H4 (cell line): ENCODE measurements around the gene SCAMP5. TPM values are rescaled to one million over a fixed set of nuclear protein-coding genes. Genes with fewer than 3 reads are reported as not detected.

Experiments
- DNase-seq: peaks from one replicate; pipeline ENCODE4 v3.0.0-alpha.2; 2015; ENCODE audit warnings: low spot score
- total RNA-seq: library from RNA; depleted of rRNA; stranded (reverse); fragments of >200 nt; shearing (Covaris generic); gene quantifications from 2 replicates; pipeline ENCODE4 v1.2.3, GENCODE V29; 2014

Gene SCAMP5
- total RNA-seq, 1 experiment from 2014 or later = 3.6 TPM

DNA sequence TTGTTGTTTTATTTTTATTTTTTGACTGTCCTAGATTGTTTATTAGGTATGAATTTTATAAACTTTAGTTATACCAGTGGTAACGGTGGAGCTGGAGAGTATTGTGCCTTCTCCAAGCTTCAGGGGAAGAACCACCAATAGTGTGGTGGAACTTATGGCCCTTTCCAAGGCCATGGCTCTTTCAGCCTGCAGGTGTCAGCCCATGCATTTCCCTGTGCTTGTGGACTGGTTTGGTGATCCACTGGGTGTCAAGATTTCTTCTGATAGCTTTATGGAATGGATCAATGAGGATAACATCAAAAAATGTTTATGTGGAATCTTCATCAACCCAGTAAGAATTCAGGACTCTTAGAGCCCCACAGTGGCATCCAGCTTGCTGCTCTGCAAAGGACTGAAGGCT lies 19.2 kb upstream of the SCAMP5 start:
- no peak for DNase-seq

DNA sequence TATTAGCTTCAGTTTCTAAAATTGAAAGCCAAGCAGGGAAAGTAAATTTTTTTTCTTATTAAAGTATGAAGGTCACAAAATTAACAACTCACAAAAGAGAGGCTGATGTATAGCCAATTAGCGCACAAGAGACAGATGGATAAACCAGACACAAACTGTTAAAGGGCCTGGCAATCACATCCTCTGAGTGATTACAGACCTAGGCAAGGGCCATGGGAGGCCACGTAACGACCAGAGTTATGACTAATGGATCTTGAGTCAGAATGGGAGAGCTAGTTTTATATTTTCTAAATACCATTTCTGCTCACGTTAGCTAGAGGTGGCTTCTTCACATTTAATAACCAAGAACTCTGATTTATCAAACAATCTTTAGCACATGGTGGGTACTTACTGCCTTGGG lies 17.8 kb upstream of the SCAMP5 start:
- no peak for DNase-seq

DNA sequence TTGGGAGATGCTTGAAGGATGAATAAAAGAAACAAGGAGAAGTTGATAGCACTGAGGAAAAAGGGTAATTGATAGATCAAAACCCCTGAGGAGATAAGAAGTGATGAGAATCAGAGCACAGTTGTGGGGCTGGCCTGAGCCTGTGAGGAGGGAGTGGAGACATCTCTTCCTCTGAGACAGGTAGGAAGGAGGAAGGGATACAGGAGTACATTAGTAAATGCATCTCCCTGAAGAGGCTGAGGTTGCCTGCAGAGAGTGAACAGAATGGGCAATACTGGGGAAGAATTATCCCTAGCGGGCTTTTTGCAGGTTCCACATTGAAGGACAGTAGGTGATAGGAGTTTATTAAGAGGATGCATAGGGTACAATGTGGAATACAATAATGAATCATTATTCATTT lies 17.3 kb upstream of the SCAMP5 start:
- DNase-seq = no peak

DNA sequence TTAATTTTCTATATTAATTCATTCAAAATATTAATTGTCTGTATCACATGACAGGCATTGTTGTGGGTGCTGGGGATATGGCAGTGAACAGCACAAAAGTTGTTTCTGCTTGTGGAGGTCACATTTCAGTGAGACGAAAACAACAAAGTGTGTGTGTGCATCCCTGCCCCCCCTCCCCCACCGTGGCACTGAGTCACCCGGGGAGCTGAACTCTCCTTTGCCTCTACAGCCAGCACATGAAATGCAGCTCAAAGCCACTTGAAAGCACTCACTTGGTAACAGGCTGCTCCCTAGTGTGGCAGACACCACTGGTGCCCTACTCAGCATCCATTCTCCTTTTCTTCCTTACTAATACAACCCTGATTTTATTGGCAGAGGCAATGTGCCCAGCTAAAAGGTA lies 16.9 kb upstream of the SCAMP5 start:
- peak; percentile 33 for DNase-seq

DNA sequence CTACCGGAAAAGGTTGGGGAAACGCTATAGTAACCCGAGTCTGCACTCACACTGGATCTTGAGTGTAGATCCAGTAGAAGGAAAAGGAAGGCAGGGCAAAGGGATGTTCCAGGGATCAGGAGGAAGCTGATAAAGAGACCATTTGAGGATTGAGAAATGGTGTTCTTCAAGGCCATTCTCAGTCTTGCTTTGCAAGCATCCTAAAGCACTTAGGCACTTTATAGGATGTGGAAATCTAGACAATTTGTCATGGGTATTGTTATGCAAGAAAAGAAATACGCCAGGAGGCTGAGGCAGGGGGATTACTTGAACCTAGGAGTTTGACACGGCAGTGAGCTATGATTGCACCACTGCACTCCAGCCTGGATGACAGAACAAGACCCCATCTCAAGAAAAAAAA lies 13.2 kb upstream of the SCAMP5 start:
- DNase-seq = no peak

DNA sequence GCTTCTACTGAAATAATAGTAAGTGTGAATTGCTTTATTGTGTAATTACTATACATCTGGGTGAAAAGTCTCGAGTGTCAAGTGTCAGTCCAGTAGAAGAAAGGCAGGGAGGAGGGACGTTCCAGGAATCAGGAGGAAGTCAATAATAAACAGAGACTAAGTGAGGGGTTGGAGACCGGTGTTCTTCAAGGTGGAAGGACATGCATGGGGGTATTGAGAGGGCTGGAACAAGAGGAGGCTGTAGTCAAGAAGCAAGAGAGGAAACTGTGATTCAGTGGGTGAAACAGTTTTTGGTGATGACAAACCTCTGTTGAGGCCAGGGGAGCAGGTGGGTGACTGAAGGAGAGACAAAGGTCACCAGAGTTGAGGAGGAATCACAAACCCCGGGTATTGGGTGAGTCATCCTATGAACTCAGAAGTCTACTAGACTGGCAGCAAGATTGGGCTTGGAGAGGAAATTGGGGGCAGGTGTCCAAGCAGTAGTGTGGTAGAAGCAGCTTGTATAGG lies 11.6 kb upstream of the SCAMP5 start:
- no peak for DNase-seq

DNA sequence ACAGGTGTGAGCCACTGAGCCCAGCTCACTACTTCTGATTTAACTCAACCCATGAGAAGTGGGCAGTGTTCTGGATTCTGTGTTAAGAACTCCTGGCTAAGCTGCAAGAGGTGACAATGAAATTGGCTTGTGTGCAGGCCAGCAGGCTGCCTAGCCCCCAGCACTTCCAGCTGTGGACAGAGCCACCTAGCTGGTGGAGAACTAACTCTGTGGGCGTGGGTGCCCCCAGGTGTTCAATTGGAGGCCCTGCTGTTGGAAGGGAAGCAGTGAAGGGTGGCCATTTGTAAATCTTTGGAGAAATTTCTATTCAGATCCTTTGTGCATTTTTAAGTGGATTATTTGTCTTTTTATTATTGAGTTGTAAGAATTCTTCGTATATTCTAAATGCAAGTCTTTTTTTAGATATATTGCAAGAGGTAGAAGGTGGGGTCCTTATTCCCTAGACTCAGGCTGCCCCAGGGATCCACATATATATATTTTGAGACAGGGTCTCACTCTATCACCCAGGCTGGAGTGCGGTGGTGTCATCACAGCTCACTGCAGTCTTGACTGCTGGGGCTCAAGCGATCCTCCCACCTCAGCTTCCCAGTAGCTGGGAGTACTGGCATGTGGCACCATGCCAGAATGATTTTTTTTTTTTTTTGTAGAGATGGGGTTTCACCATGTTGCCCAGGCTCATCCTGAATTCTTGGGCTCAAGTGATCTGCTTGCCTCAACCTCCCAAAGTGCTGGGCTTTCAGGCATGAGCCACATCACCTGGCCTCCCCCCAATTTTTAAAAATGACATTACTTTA lies 7.2 kb upstream of the SCAMP5 start:
- peak; percentile 54 for DNase-seq

DNA sequence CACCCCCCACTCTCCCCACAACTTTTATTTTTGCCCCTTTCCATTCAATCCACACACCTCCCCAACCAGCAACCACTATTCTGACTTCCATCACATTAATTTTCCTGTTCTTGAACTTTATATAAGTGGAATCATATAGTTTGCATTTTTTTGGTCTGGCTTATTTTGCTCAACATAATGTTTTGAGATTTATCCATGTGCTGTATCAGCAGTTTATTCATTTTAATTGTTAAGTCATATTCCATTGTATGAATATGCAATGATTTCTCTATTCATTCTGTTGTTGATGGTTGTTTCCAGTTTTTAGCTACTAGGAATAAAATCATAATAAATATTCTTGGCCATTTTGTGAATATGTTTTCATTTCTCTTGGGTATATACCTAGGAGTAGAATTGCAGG lies 5.8 kb upstream of the SCAMP5 start:
- DNase-seq = no peak

DNA sequence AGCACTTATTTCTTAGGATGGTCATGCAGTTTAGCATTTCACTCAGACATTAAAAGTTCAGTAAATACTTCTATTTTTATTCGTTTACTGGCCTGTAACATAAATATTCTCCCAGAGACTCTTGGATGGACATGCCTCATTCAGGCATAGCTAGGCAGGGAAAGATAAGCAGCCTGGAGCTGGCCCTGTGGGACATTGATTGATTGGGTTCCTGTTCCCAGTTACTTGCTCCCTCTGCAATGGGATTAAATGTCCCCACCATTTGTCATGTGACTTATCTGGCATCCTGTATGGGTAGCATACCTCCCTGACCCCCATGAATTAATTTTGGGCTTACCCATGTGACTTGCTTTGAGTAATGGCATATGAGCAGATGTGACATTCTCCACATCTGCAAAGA lies 2.7 kb upstream of the SCAMP5 start:
- DNase-seq = no peak

DNA sequence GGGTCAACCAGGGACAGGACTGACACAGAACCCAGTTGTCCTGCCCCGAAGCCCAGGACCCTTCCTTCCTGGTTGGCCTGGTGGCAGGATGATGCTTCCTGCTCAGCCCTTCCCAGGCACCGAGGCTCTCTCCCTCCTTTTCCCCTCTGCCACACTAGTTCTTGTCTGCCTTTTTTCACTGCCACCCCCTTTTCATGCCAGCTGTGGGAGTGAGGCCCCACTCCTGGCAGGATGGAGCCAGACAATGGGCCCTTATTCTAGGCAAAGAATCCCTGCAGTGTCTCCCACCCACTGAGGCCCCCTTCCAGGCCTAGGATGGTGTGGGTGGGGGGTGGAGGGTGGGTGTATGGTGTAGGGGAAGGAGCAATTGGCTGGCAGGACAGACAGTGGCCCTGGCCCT lies 1.1 kb upstream of the SCAMP5 start:
- no peak for DNase-seq

DNA sequence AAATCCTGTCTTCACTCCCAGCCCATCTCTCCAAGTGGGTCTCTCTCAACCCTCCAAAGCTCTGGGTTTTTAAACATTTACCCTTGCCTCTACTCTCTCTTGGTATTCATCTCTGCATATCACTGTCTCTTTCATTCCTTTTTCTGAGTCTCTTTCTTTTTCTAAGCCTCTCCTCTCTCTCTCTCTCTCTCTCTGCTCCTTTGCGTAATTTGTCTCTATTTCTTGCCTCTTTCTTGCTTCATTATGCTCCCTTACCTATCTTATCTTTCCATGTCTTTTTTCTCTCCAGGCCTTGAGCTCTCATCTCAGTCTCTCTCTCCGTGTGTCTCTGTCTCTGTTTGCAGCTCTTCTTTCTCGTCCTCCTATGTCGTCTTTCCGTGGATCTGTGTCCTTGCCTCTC lies 678 bp upstream of the SCAMP5 start:
- DNase-seq = no peak

DNA sequence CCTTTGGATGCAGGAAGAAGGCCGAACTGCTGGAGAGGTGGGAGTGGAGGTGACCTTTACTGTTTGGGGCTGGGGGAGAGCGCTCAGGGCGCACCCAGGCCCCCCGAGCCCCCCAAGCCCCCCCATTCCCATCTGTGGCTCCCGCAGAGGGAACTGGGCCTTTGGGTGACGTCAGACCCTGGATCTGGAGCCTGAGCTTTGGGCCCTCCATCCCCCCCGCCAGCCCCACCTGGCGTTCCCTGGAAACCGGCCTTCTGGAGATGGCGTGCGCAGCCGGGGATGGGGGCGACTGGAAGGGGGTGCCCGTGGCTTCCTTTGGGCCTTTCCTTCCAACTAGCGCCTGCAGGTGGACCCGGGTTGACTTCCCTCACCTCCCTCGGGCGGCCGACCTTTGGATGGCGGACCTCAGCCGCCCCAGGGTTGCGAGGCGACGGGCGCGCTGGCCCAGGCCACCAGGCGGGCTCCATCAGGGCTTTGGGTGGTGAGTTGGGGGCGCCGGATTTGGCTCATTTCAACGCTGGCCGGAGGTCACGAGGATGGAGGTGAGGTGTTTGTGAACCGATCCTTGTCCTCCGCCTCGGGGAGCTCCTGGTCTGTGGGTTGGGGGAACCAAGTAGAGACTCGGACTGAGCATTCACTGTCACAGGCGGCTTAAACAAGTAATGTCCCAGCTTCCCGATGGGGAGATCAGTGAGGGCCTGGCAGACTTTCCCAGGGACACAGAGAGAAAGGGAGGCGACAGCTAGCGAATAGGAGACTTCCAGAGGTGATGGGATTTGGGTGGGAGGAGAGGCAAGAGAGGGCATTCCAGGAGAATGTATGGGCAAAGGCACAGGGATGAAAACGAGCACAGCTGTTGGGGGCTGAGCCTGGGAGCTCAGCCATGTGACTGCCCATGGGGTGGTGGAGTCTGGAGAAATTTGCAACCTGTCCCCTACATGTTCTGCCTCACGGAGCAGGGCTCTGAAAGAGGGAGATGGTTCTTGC lies 709 bp downstream of the SCAMP5 start:
- DNase-seq = no peak

DNA sequence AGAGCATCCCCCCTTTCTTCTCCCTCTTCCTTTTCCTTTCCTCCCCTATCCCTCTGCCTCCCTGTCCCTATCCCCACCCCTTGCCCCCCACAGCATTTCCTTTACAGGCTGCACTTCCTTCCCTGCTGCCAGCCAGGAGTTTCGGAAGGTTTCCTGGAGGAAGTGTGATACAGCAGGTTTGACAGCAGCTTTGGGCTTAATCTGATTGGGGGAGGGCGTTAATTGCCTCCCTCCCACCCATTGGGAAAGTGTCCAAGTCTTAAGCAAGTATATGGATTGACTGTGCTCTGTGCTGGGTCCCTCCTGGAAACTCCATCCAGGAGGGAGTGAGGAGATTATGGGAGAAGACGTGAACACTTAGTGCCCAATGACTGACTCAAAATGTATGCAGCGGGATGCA lies 1.8 kb downstream of the SCAMP5 start:
- DNase-seq = no peak

DNA sequence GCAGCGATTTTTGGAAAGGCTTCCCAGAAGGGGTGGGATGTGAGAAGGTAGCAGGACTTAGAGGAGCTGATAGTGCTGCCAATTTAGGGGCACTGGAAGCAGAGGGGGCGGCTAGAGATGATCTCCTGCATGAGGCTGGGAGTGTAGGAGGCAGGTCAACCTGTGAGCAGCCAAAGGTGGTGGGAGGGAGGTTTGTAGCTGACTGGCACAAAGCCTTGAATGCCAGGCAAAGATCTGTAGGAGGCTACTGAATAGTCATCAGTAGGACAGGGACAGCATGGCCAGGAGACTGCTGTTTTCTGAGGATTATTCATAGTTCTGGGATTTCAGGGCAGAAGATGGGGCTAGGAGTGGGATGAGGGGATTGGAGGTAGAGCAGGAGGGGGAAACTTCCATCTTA lies 2.2 kb downstream of the SCAMP5 start:
- no peak for DNase-seq

DNA sequence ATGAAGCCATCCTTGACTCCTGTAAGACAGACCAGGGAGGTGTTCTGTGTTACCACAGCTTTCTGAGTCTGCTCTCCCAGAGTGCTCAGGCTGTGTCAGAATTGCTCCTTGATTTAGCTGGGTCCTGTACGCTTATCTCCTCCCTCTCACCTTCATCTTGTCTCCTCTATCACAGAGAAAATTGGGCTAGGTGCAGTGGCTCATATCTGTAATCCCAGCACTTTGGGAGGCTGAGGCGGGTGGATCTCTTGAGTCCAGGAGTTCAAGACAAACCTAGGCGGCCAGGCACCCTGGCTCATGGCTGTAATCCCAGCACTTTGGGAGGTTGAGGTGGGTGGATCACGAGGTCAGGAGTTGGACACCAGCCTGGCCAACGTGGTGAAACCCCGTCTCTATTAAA lies 5.9 kb downstream of the SCAMP5 start:
- no peak for DNase-seq

DNA sequence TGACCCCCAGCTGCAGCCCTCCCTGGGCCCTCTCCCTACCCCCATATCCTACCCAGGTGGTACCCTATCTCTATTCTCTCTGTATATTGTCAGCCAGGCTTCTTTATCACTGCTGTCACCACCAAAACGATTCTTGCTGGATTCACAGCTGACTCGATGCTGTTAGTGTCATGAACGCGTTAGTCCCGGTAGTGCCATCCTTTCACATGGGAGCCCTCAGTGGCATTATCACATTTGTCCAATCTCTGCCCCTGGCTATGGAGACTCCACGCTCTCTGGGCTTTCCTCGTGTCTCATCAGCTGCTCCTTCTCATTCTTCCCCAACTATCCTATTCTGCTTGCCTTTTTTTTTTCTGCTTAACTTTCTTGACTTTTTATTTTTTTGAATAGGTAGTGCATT lies 7.0 kb downstream of the SCAMP5 start:
- DNase-seq = no peak

DNA sequence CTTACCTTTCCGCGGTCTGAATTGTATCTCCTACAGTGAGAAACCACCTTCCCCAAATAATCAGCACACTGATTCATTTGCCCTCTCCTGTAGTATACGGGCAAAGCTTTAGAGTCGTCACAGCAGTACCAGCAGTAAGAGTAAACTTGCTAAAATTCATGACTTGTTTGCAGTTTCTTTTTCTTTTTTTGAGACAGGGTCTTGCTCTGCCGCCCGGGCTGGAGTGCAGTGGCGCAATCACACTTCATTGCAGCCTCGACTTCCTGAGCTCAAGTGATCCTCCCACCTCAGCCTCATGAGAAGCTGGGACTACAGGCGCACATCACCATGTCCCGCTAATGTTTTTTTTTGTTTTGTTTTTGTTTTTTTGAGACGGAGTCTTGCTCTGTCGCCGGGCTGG lies 11.9 kb downstream of the SCAMP5 start:
- DNase-seq = no peak

DNA sequence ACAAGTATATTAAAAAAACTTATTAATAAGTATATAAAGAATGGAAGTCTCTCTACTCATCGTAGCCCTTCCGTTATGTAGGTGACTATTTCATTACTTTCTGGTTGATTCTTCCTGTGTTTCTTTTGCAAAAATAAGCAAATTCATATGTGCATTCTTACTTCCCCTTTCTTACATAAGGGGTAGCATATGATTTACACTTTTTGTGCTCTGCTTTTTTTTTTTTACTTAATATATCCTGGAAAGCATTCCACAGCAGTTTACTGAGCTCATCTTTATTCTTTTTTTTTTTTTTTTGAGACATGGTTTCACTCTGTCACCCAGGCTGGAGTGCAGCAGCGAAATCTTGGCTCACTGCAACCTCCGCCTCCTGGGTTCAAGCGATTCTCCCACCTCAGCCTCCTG lies 12.9 kb downstream of the SCAMP5 start:
- no peak for DNase-seq

DNA sequence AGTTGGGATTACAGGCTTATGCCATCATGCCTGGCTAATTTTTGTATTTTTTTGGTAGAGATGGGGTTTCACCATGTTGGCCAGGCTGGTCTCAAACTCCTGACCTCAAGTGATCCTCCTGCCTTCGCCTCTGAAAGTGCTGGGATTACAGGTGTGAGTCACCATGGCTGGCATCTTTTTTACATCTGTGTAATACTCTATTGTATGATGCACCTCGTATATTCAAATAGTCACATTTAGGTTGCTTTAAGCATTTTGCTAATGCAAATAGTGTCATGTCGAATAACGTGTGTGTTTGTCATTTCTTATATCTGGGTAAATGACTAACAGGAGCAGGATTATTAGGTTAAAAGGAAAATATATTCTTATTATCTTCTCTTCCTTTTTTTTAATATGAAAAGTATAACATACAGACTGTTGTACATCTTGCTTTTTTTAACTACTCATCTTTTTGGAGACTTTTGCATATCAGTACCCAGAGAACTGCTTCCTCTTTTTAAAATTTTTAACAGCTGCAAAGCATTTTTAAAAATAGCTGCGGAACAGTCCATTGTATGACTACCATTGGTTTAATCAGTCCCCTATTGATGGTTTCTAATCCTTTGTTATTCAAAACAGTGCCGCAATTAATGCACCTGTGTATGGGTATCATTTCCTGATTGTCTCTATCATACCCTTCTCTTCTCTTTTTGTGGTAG lies 13.4 kb downstream of the SCAMP5 start:
- DNase-seq = no peak

DNA sequence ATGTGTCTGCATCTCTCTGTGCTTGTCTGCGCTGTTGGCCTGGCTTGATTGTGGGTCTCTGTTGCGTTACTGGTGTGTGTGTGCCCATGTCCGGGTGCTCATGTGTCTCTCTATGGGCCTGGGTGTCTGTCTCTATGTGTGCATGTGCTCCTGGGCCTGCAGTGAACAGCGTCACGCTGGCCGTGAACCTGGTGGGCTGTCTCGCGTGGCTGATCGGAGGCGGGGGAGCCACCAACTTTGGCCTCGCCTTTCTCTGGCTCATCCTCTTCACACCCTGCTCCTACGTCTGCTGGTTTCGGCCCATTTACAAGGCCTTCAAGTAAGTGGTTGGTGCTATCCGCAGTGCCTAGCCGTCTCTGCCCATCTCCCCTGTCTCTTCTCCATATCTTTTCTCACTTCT lies 21.1 kb downstream of the SCAMP5 start:
- DNase-seq = no peak

DNA sequence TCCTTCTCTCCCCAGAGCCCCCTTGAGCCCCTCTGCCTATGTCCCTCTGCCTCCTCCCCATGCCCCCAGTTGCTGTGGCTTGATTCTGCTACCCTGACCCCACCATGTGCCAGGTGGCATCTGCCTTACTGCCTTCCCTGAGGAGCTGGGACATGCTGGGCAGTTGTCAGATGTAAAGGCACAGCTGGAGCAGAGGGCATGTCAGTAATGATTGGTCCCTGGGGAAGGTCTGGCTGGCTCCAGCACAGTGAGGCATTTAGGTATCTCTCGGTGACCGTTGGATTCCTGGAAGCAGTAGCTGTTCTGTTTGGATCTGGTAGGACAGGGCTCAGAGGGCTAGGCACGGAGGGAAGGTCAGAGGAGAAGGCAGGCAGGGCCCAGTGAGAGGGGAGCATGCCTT lies 24.6 kb downstream of the SCAMP5 start:
- no peak for DNase-seq

DNA sequence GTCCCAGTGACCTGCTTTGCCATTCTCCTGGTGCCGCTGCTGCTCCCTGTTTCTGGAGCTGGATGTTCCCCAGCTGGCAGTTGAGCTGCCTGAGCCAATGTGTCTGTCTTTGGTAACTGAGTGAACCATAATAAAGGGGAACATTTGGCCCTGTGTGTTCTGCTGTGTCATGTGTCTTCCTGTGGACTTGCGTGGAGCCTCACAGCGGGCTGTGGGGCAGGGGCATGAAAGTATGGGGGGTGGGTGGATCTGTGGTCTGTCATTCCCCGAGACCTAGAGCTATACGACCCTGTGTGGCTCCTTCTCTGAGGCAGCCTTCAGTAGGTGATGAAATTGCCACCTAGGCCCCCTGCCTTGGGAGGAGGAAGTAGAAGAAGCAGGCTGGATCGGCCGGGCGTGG lies 26.0 kb downstream of the SCAMP5 start:
- DNase-seq = no peak
